ENCODE results near the gene C19orf81. TPM values are rescaled to one million over a fixed set of nuclear protein-coding genes. Genes with fewer than 3 reads are reported as not detected.
A peak's percentile ranks its signal among the peaks of the same experiment; 100 is the strongest.

Gene C19orf81
- total and polyA plus RNA-seq, 9 of the 15 experiments (the other 6 are each of a cell fraction or from before 2014, with no cell fraction given): 2.5 to 42.9 (median 33.0) TPM; not detected in 4

DNA sequence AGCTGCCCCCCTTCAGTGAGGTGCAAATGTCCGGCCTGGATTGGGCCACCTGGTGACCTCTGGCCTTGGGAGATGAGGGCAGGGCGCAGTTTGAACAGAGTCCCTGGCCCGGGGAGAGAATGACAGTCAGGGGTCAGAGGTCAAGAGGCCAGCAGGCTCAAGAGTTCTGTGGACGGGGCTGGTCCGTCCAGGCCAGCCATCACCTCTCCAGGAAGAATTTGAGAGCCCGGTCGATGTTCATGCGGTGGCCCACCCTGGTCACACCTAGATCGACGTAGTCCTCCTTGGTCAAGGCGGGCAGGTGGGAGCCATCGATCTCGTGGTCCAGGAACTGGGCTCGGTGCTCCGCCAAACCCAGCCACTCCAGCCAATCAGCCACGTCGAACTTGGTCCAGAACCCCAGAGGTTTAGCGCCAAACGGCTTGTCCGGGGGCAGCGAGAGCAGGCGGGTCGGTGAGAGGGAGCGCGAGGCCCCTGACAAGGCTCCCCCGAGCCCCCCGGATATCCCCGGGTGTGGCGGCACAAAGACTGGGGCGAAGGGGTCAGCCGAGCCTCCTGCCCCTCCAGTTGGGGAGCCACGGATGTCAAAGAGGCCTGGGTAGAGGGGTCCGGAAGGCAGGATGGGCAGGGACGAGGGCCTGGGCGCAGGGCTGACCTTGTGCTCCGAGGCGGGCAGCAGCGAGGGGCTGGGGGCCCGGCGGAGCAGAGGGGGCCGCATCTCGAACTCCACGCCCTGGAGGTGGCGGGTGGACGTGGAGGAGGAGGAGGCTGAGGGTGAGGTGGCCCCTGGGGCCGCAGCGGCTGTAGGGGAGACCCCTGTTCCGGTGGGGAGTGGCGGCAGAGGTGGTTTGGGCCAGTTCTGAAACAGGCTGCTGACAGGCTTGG lies 12.8 kb downstream of the C19orf81 start:
- peaks cover 9% of the 10 kb centered on the region for H3K9me3 ChIP-seq (replicated peaks; ENCODE audit: control insufficient read depth, insufficient read depth, low read depth, low read length)
- no peak overlapping the region for H3K4me3 ChIP-seq
- DNase-seq (ENCODE audit: extremely low read depth in 1 of 4, low spot score in 3 of 4) (peak in 1 of 4 experiments; percentile 40), ATAC-seq (no peak), FAIRE-seq (no peak)
- no peak overlapping the region for H3K9ac ChIP-seq (ENCODE audit: insufficient read depth in 1 of 2, low read depth in 2 of 2, low read length in 2 of 2)
- BruUV-seq (replicated peaks): no TSS peak
- peaks cover 3% of the 10 kb centered on the region; the same call in 1 of the 2 replicates for H4K20me1 ChIP-seq (replicated peaks; ENCODE audit: control insufficient read depth, insufficient read depth, low read length)
- POLR2A ChIA-PET: interaction anchor here (0.6 to 1.0 kb wide), 2 partner anchors 8 to 888 kb away, joined by 3 to 5 read pairs; no protein-coding TSS in a partner anchor
- H3K9me1 ChIP-seq (ENCODE audit: control insufficient read depth, insufficient read depth, low read length): no peaks in the 10 kb centered on the region
- 79% methylated on average over 29 of the region's 49 CpGs for WGBS (ENCODE audit: insufficient coverage, low coverage, missing lambda C conversion rate)
- H3K27me3 ChIP-seq (ENCODE audit: control insufficient read depth in 2 of 2, insufficient read depth in 2 of 2, low read length in 2 of 2): no peaks in the 10 kb centered on the region
- H3K27ac ChIP-seq (ENCODE audit: extremely low read depth, low read depth, low read length): no peak overlapping the region
- no peaks in the 10 kb centered on the region for H3K36me3 ChIP-seq (ENCODE audit: control insufficient read depth, insufficient read depth, low read length)
- CTCF ChIA-PET (ENCODE audit: low intra/inter-chr PET ratio): no interaction called here
- no peak overlapping the region for H3K4me2 ChIP-seq (ENCODE audit: insufficient read depth, low read length)
- in situ Hi-C loops (cut with MboI): no loop called here
- H3K4me1 ChIP-seq (replicated peaks in 1 of 2; ENCODE audit: control insufficient read depth in 2 of 2, insufficient read depth in 2 of 2, low read length in 2 of 2): peaks cover 7 to 43% of the 10 kb centered on the region in 2 experiments; a peak in 4 of 5 replicates
- intact Hi-C loops (cut with micrococcal nuclease): no loop called here
- H2AFZ ChIP-seq (ENCODE audit: low read depth, low read length): no peak overlapping the region
- H3K79me2 ChIP-seq (ENCODE audit: control insufficient read depth, insufficient read depth, low read length): peaks cover 14% of the 10 kb centered on the region; the same call in 2 of the 3 replicates
- TF ChIP-seq, protein P1, sequence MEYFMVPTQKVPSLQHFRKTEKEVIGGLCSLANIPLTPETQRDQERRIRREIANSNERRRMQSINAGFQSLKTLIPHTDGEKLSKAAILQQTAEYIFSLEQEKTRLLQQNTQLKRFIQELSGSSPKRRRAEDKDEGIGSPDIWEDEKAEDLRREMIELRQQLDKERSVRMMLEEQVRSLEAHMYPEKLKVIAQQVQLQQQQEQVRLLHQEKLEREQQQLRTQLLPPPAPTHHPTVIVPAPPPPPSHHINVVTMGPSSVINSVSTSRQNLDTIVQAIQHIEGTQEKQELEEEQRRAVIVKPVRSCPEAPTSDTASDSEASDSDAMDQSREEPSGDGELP (CRISPR knock-in tag; IDR thresholded peaks at IDR 0.05; ENCODE audit: borderline replicate concordance): peak; percentile 31; the same call in 1 of the 2 replicates
- TF ChIP-seq JUNB (CRISPR knock-in tag; conservative IDR thresholded peaks at IDR 0.05) (no peak), ZNF699 (CRISPR knock-in tag; IDR thresholded peaks at IDR 0.05; ENCODE audit: insufficient replicate concordance) (no peak), MECOM (CRISPR knock-in tag; IDR thresholded peaks at IDR 0.05) (no peak), HNRNPL (IDR thresholded peaks at IDR 0.05; ENCODE audit: low read depth, low read length) (no peak), ZNF584 (CRISPR knock-in tag; IDR thresholded peaks at IDR 0.05; ENCODE audit: low read depth) (no peak), ZNF41 (CRISPR knock-in tag; conservative IDR thresholded peaks at IDR 0.05) (no peak), NR2C1 (IDR thresholded peaks at IDR 0.05) (peak; percentile 90), NR2C1 (tag; IDR thresholded peaks at IDR 0.05) (peak; percentile 90), STAG1 (CRISPR knock-in tag; IDR thresholded peaks at IDR 0.05; ENCODE audit: borderline replicate concordance) (no peak), RBFOX2 (IDR thresholded peaks at IDR 0.05; ENCODE audit: low read depth, low read length) (peak; percentile 56), ZNF274 (IDR thresholded peaks at IDR 0.05; ENCODE audit: borderline replicate concordance, low read depth, low read length) (no peak), PTTG1 (tag; IDR thresholded peaks at IDR 0.05; ENCODE audit: low read depth) (no peak), TFAM (CRISPR knock-in tag; conservative IDR thresholded peaks at IDR 0.05) (no peak), POLR2AphosphoS5 (IDR thresholded peaks at IDR 0.05; ENCODE audit: control insufficient read depth, insufficient read depth, low read depth, low read length) (no peak)
- TF ChIP-seq, protein P2, sequence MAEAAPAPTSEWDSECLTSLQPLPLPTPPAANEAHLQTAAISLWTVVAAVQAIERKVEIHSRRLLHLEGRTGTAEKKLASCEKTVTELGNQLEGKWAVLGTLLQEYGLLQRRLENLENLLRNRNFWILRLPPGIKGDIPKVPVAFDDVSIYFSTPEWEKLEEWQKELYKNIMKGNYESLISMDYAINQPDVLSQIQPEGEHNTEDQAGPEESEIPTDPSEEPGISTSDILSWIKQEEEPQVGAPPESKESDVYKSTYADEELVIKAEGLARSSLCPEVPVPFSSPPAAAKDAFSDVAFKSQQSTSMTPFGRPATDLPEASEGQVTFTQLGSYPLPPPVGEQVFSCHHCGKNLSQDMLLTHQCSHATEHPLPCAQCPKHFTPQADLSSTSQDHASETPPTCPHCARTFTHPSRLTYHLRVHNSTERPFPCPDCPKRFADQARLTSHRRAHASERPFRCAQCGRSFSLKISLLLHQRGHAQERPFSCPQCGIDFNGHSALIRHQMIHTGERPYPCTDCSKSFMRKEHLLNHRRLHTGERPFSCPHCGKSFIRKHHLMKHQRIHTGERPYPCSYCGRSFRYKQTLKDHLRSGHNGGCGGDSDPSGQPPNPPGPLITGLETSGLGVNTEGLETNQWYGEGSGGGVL (CRISPR knock-in tag; IDR thresholded peaks at IDR 0.05): no peak
- TF ChIP-seq, protein P3, sequence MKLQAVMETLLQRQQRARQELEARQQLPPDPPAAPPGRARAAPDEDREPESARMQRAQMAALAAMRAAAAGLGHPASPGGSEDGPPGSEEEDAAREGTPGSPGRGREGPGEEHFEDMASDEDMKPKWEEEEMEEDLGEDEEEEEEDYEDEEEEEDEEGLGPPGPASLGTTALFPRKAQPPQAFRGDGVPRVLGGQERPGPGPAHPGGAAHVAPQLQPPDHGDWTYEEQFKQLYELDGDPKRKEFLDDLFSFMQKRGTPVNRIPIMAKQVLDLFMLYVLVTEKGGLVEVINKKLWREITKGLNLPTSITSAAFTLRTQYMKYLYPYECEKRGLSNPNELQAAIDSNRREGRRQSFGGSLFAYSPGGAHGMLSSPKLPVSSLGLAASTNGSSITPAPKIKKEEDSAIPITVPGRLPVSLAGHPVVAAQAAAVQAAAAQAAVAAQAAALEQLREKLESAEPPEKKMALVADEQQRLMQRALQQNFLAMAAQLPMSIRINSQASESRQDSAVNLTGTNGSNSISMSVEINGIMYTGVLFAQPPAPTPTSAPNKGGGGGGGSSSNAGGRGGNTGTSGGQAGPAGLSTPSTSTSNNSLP (IDR thresholded peaks at IDR 0.05; ENCODE audit: borderline replicate concordance, low read depth, low read length): no peak

All from K562 (cell line).